ENCODE measurements around the gene TEX12. TPM values are rescaled to one million over a fixed set of nuclear protein-coding genes. Genes with fewer than 3 reads are reported as not detected.

TEX12 gene
- total and polyA plus RNA-seq, 2 of the 4 experiments (the other 2 are of a cell fraction) = 0.12 TPM; not detected in 1

DNA sequence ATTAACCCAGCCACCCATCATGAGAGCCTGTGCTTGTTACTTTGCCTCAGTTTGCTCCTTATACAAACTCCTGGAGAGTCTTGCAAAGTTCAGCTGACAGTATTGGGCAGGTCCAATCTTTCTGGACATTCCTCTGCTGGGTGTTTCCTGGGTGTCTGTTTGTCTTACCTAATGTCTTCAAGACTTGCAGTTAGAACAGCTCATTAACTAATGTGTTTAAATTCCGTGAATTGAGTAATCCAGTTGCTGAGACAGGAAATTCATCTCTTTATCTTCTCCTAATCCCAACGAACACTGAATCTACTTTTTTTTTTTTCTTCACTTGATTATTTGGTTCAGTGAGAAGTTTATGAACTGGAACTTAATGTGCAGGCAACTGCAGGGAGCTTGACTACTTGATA, 28.8 kb downstream of the TEX12 start:
- TF ChIP-seq, protein P1, sequence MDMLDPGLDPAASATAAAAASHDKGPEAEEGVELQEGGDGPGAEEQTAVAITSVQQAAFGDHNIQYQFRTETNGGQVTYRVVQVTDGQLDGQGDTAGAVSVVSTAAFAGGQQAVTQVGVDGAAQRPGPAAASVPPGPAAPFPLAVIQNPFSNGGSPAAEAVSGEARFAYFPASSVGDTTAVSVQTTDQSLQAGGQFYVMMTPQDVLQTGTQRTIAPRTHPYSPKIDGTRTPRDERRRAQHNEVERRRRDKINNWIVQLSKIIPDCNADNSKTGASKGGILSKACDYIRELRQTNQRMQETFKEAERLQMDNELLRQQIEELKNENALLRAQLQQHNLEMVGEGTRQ (IDR thresholded peaks at IDR 0.05; ENCODE audit: low read depth, low read length) = no peak
- no peak for TF ChIP-seq CEBPB (IDR thresholded peaks at IDR 0.05; ENCODE audit: low read depth, low read length)
- TF ChIP-seq RAD21 (IDR thresholded peaks at IDR 0.05; ENCODE audit: low read length) = no peak
- TF ChIP-seq, protein P2, sequence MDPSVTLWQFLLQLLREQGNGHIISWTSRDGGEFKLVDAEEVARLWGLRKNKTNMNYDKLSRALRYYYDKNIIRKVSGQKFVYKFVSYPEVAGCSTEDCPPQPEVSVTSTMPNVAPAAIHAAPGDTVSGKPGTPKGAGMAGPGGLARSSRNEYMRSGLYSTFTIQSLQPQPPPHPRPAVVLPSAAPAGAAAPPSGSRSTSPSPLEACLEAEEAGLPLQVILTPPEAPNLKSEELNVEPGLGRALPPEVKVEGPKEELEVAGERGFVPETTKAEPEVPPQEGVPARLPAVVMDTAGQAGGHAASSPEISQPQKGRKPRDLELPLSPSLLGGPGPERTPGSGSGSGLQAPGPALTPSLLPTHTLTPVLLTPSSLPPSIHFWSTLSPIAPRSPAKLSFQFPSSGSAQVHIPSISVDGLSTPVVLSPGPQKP (IDR thresholded peaks at IDR 0.05; ENCODE audit: borderline replicate concordance, low read depth, low read length) = no peak
- TF ChIP-seq RFX5 (IDR thresholded peaks at IDR 0.05; ENCODE audit: low read depth, low read length) = no peak
- TF ChIP-seq FOS (IDR thresholded peaks at IDR 0.05; ENCODE audit: low read depth, low read length) = no peak
- TF ChIP-seq RCOR1 (IDR thresholded peaks at IDR 0.05; ENCODE audit: insufficient replicate concordance, low read length) = no peak
- Histone ChIP-seq H4K20me1 (ENCODE audit: insufficient read depth, low read length) (no peaks in the 10 kb centered on the region), H2AFZ (replicated peaks; ENCODE audit: low read length, poor library complexity) (no peak overlapping the region), H2BK20ac (ENCODE audit: low read depth, low read length) (no peak overlapping the region), H4K8ac (ENCODE audit: low read depth in 2 of 2, low read length in 2 of 2) (no peak overlapping the region), H3K14ac (replicated peaks; ENCODE audit: low read depth, low read length) (no peak overlapping the region), H3K4me1 (ENCODE audit: control insufficient read depth, insufficient read depth, low read length) (peaks cover 2% of the 10 kb centered on the region; the same call in 1 of the 2 replicates), H3K4me2 (ENCODE audit: low read depth, low read length) (no peak overlapping the region), H2BK15ac (ENCODE audit: low read depth, low read length) (no peak overlapping the region), H4K91ac (ENCODE audit: insufficient read depth, low read depth, low read length) (no peak overlapping the region), H2BK5ac (ENCODE audit: low read depth, low read length, poor library complexity, severe bottlenecking) (no peak overlapping the region), H3K9ac (ENCODE audit: low read depth, low read length) (no peak overlapping the region), H3K4ac (ENCODE audit: low read depth, low read length) (no peak overlapping the region), H3K27me3 (ENCODE audit: control insufficient read depth, insufficient read depth, low read length) (no peaks in the 10 kb centered on the region; the same call in 1 of the 2 replicates), H3K4me3 (ENCODE audit: insufficient read depth, low read depth, low read length) (no peak overlapping the region), H4K5ac (ENCODE audit: low read depth, low read length) (no peak overlapping the region), H3K36me3 (ENCODE audit: control insufficient read depth, insufficient read depth, low read length) (no peaks in the 10 kb centered on the region), H3K27ac (ENCODE audit: insufficient read depth, low read length) (no peak overlapping the region), H2AK5ac (ENCODE audit: low read depth, low read length) (no peak overlapping the region), H3K9me1 (ENCODE audit: insufficient read depth, low read length) (no peaks in the 10 kb centered on the region; the same call in 1 of the 2 replicates), H3K56ac (ENCODE audit: extremely low read depth, insufficient read depth, low read length) (no peak overlapping the region), H3K23ac (ENCODE audit: low read depth, low read length) (no peak overlapping the region), H3K18ac (ENCODE audit: low read depth, low read length) (no peak overlapping the region), H2BK120ac (ENCODE audit: low read depth, low read length) (no peak overlapping the region), H2AK9ac (replicated peaks; ENCODE audit: low read depth, low read length, poor library complexity) (no peak overlapping the region), H3K9me3 (ENCODE audit: control insufficient read depth, insufficient read depth, low read length) (no peaks in the 10 kb centered on the region), H3K79me1 (ENCODE audit: low read depth in 1 of 2, low read length in 2 of 2) (no peaks in the 10 kb centered on the region)
- no TSS peak for BruUV-seq (replicated peaks)
- dilution Hi-C loops (cut with HindIII; ENCODE audit: low sequenced_read_pairs, unreplicated experiment) = no loop called here
- ChIA-PET CTCF (interaction anchor here (0.7 kb wide), 1 partner anchor 37 kb away, joined by 3 read pairs; no protein-coding TSS in a partner anchor), POLR2A (ENCODE audit: unreplicated experiment) (no interaction called here)
- intact Hi-C loops (cut with micrococcal nuclease) = no loop called here
- in situ Hi-C loops (cut with MboI; ENCODE audit: low sequenced_read_pairs) = no loop called here
- DNase-seq = no peak
- peak; percentile 11; the same call in 1 of the 2 replicates for ATAC-seq (ENCODE audit: low read depth)
- WGBS, 2 experiments (ENCODE audit: extremely low coverage in 2 of 2, insufficient read length in 1 of 2) = no CpG with 5 or more reads among the region's 2 CpGs

Data from IMR-90 (cell line).